Measurements from ENCODE around the gene TAF5. TPM values are rescaled to one million over a fixed set of nuclear protein-coding genes. Genes with fewer than 3 reads are reported as not detected.

TAF5 gene
- total and polyA plus RNA-seq, 4 donors = 2.0 to 5.4 (median 2.6) TPM

DNA sequence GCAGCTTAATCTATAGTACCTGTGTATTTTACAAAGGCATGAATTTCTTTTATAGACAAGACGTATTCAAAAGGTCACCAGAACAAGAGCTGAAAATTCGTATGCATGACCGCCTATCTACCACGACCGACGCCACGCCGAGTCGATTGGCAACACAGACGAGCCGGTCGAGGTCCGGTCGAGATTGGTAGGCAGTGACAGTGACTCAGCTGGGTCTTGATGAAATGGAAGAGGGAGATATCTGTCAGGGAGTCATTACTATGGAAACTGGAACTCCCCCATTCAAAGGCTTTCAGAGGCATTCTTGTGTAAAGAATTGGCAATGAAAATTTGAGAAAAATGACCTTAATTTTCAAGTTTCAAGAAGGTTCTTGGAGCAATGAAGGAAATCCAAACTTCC, 26.4 kb downstream of the TAF5 start:
- Histone ChIP-seq H3K27ac (ENCODE audit: low read depth in 1 of 2, low read length in 1 of 2) (no peak overlapping the region), H3K36me3 (ENCODE audit: control insufficient read depth in 4 of 4, insufficient read depth in 4 of 4, low read length in 4 of 4) (peaks cover 8 to 31% (median 12%) of the 10 kb centered on the region in 4 donors), H3K9me3 (ENCODE audit: control insufficient read depth in 4 of 4, insufficient read depth in 3 of 4, low read length in 3 of 4) (no peaks in the 10 kb centered on the region), H3K4me1 (ENCODE audit: control insufficient read depth in 5 of 5, insufficient read depth in 5 of 5, low read length in 5 of 5) (peaks cover 7 to 21% (median 15%) of the 10 kb centered on the region in 5 donors), H3K4me3 (no peak overlapping the region), H3K9ac (ENCODE audit: insufficient read depth in 1 of 2, low read length in 2 of 2) (no peak overlapping the region), H3K27me3 (ENCODE audit: control insufficient read depth in 3 of 3, insufficient read depth in 3 of 3, low read length in 2 of 3) (no peaks in the 10 kb centered on the region)
- no peak for TF ChIP-seq CTCF (IDR thresholded peaks at IDR 0.05; ENCODE audit: control extremely low read depth, extremely low read depth)
- ATAC-seq (ENCODE audit: insufficient read depth, low FRiP score) (no peak), DNase-seq (no peak)
- WGBS, 2 donors = 93 to 94% methylated on average over 14 of the region's 14 CpGs

DNA sequence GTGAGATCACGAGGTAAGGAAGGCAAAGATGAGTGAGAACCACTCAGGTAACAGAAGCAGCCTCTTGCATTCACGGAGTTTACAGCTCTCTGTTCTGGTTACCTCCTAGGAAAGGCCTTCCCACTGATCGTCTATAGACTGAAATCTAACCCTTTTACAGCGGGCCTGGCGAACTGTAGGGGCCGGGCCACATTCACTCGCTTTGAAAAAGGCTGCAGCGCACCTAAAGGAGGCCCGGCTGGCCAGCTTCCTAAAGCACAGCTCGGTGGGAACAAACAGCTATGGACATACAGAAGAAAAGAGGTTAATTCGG, 27.9 kb downstream of the TAF5 start:
- 2 to 3% methylated on average over 11 of the region's 11 CpGs for WGBS, 2 donors
- no peak for ATAC-seq (ENCODE audit: insufficient read depth, low FRiP score)
- H3K9ac ChIP-seq (ENCODE audit: insufficient read depth in 1 of 2, low read length in 2 of 2) = peak overlapping the region; percentile 84 to 92
- H3K4me3 ChIP-seq = peak overlapping the region; percentile 87
- H3K27ac ChIP-seq (ENCODE audit: low read depth in 1 of 2, low read length in 1 of 2) = peak overlapping the region; percentile 86 to 95
- peak in 1 of 3 donors; percentile 44 for DNase-seq
- peaks cover 7 to 21% (median 15%) of the 10 kb centered on the region in 5 donors for H3K4me1 ChIP-seq (ENCODE audit: control insufficient read depth in 5 of 5, insufficient read depth in 5 of 5, low read length in 5 of 5)
- H3K9me3 ChIP-seq (ENCODE audit: control insufficient read depth in 4 of 4, insufficient read depth in 3 of 4, low read length in 3 of 4) = no peaks in the 10 kb centered on the region
- H3K27me3 ChIP-seq (ENCODE audit: control insufficient read depth in 3 of 3, insufficient read depth in 3 of 3, low read length in 2 of 3) = no peaks in the 10 kb centered on the region
- peaks cover 8 to 34% (median 15%) of the 10 kb centered on the region in 4 donors for H3K36me3 ChIP-seq (ENCODE audit: control insufficient read depth in 4 of 4, insufficient read depth in 4 of 4, low read length in 4 of 4)
- no peak for TF ChIP-seq CTCF (IDR thresholded peaks at IDR 0.05; ENCODE audit: control extremely low read depth, extremely low read depth)

DNA sequence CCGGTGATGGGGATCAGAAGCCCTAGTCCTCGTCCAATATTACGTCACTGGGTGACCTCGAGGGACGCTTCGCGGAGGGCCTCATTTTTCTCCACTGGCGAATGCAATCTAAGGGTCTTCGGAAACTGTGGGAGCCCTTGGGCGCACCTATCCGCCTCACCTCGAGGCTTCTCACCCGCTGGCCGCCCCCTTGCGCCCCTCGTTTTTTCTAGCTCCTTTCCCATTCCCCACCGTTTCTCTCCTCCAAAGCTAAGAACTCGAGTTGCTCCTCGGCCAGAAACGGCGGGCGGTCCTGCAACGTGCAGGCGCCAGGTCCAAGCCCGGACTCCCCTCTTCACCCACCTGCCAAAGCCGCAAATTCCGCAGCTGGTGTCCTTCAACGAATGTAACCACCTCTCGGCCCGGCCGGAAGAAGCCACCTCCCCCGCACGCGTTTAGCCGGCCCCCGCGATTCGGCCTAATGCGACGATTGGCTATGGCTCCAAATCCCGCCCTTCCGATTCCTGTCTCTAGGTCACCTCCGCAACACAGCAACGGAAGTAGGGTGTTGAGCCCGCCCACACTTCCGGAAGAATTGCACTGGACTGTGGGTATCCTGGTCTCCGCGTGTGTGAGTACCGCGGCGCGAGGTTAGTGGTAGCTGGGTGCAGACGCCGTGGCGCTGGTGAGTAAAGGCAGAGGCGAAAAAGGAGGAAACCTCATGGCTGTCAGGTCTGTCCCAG, 28.5 kb downstream of the TAF5 start, which contains the start of the genes ATP5MK and PDCD11:
TSS of gene ATP5MK (minus strand) at position 409 of the 722 bp plus-strand sequence. CDS start 4,018 bp downstream, outside the sequence.
TSS of gene PDCD11 (plus strand) at position 560 of the 722 bp plus-strand sequence. CDS start 1,801 bp downstream, outside the sequence.
- Histone ChIP-seq H3K4me3 (peak within 1 kb of the TSS; percentile 87), H3K36me3 (ENCODE audit: control insufficient read depth in 4 of 4, insufficient read depth in 4 of 4, low read length in 4 of 4) (peaks cover 11 to 33% (median 14%) of the 10 kb centered on the region in 4 donors), H3K27ac (ENCODE audit: low read depth in 1 of 2, low read length in 1 of 2) (peak within 1 kb of the TSS; percentile 86 to 95), H3K27me3 (ENCODE audit: control insufficient read depth in 3 of 3, insufficient read depth in 3 of 3, low read length in 2 of 3) (no peaks in the 10 kb centered on the region), H3K4me1 (ENCODE audit: control insufficient read depth in 5 of 5, insufficient read depth in 5 of 5, low read length in 5 of 5) (peaks cover 7 to 21% (median 15%) of the 10 kb centered on the region in 5 donors), H3K9ac (ENCODE audit: insufficient read depth in 1 of 2, low read length in 2 of 2) (peak within 1 kb of the TSS; percentile 84 to 92), H3K9me3 (ENCODE audit: control insufficient read depth in 4 of 4, insufficient read depth in 3 of 4, low read length in 3 of 4) (no peaks in the 10 kb centered on the region)
- ATAC-seq (ENCODE audit: insufficient read depth, low FRiP score) = peak; percentile 99
- no peak for TF ChIP-seq CTCF (IDR thresholded peaks at IDR 0.05; ENCODE audit: control extremely low read depth, extremely low read depth)
- peak; percentile 98 to 99 (median 98) for DNase-seq
- WGBS, 2 donors = 1% methylated on average over 56 of the region's 56 CpGs
